GM19468 (cell line): ENCODE data around the gene RPP25.
"Not testable (repeated sequence)": the region's sequence is repeated elsewhere in the genome, so short reads cannot be mapped to it uniquely, and the experiment has no call there.

Source experiments
- ATAC-seq: cut with Tn5 transposase; IDR thresholded peaks from one replicate; pipeline ENCODE4 v1.9.1; 2021; ENCODE audit warnings: mild to moderate bottlenecking, moderate library complexity, moderate number of reproducible peaks; ENCODE audit not compliant: unreplicated experiment; ENCODE audit errors: extremely low read depth

The RPP25 gene

DNA sequence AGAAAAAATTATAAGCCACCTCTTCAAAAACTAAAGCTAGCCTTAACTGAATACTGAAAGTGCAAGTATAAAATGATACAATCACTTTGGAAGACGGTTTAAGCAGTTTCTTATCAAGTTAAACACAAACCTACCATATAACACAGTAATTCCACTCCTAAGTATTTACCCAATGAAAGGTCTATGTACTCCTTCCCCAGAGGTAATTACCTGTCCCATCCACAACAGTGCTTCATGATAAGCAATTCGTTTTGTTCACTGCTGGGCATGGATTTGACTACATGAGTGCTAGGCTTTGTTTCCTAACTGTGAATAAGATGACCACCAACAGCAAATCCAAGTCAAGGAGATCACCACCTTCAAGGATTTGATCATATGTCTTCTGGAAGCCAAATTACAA lies 23.0 kb downstream of the RPP25 start:
- no peak for ATAC-seq

DNA sequence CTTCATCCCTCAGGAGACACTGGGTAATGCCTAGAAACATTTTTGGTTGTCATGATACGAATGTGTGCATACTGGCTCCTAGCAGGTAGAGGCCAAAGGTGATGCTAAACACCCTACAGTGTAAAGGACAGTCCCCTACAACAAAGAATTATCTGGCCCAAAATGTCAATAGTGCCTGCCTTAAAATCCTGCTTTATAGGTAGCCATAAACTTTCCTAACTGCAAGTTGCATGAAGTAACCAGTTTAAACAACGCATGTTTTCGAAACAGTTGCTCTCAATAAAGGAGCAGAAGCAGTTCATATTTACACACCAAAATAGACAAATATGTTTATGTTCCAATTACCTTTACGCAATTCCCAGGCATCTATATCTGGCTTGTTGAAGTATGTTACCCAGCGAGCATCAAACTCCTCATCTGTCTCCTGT lies 27.8 kb downstream of the RPP25 start:
- ATAC-seq: no peak

DNA sequence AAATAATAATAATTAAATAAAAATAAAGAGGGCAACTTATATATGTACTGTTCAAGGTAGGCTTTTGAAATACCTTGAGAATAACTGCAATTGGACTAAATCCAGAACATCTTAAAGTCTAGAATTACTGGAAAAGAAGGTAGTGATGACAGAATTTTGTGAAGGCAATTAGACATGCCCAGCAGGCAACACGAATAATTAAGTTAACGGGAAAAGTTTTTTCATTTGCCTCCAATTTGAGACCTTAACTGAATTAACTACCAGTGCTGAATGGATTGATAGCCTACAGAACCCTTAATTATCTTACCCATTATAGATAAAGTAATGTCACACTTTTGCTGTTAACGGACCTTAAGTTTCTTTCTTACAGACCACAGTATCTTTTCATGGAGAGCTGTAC lies 32.0 kb downstream of the RPP25 start:
- ATAC-seq: no peak

DNA sequence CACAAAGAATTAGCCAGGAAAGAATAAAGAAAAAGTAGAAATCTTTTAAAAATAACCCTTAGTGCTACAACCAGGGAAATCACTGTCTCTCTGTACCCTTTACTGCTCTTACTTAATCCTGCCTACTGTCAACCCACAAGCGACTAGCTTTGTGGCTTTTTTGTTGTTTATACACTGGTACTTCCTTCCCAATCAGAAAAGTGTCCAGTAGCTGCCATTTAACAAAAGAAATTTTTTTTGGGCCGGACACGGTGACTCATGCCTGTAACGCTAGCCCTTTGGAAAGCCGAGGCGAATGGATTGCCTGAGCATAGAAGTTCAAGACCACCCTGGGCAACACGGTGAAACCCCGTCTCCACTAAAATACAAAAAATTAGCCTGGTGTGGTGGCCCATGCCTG lies 36.1 kb downstream of the RPP25 start:
- ATAC-seq: no peak

DNA sequence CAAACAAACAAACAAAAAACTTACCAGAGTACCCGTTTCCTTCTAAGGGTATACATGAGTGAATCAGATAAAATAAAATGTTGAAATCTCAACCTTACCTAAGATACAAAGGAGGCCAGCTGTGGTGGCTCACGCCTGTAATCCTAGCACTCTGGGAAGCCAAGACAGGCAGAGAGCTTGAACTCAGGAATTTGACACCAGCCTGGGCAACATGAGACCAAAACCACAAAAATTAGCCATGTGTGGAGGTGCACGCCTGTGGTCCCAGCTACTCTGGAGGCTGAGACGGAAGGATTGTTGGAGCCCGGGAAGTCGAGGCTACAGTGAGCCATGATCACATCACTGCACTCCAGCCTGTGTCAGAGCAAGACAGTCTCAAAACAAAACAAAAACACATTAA lies 38.9 kb downstream of the RPP25 start:
- no peak for ATAC-seq

DNA sequence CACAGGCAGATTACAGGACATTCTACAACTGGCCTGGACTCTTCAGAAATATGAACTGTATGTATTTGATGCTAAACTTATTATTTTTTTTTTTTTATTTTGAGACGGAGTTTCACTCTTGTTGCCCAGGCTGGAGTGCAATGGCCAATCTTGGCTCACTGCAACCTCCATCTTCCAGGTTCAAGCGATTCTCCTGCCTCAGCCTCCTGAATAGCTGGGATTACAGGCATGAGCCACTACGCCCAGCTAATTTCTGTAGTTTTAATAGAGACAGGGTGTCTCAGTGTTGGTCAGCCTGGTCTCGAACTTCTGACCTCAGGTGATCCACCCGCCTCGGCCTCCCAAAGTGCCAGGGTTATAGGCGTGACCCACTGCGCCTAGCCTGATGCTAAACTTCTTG lies 42.8 kb downstream of the RPP25 start:
- not testable (repeated sequence) for ATAC-seq

DNA sequence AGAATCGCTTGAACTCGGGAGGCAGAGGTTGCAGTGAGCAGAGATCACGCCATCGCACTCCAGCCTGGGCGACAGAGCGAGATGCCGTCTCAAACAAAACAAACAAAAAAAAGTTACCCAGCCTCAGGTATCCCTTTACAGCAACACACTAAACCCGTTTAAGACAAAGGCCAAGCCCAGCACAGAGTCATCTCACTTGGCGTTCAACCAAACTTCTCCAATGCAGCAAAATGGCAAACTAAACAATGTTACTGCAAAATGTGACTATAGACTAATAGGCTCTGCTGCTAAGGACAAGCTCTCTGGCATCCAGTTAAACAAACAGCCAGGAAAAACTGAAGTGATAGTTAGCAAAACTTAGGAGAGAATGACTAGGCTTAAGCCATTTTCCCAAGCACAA lies 43.5 kb downstream of the RPP25 start:
- no peak for ATAC-seq

DNA sequence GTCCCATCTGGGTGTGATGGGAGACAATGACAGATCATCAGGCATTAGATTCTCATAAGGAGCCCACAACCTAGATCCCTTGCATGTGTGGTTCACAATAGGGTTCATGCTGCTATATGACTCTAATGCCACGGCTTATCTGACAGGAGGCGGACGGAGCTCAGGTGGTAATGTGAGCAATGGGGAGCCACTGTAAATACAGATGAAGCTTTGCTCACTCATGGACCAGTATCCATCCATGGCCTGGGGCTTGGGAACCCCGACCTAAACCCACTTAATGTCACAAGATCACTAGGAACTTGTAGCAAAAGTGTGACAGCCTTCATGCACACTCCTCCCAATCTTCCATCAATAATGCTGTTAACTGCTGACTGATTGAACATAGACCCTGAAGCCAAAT lies 47.9 kb downstream of the RPP25 start:
- no peak for ATAC-seq

DNA sequence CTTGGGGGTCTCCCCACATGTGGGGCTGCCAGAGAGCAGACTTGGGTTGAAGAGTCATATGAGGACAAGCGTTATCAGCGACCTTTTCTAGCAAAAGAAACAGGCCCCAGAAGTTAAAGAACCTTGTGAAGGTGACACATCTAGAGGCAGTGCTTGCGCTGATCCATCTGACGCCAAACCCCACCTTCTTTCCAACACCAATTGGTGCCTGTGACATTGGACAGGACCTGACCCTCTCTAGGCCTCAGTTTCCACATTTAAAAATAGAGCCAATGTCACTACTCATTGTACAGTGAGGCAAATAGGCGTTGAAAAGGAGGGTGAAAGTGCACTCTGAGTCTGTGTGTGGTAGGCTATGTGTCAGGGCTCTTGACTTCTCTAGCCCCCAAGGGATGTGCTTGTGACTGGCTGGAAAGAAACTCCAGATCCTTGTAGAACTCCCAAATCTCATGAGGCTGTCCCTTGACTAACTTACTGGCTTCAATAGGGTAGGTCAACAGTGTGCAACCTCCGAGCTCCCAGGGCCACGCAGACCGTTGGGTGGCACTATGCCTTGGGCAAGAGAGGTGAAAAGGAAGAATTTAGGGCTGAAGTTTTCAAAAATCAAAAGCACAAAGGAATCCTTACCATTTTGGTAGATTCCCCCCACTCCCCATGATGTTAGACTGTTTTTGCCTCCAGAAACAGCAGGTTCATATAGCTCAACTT lies 49.3 kb downstream of the RPP25 start:
- ATAC-seq: no peak

DNA sequence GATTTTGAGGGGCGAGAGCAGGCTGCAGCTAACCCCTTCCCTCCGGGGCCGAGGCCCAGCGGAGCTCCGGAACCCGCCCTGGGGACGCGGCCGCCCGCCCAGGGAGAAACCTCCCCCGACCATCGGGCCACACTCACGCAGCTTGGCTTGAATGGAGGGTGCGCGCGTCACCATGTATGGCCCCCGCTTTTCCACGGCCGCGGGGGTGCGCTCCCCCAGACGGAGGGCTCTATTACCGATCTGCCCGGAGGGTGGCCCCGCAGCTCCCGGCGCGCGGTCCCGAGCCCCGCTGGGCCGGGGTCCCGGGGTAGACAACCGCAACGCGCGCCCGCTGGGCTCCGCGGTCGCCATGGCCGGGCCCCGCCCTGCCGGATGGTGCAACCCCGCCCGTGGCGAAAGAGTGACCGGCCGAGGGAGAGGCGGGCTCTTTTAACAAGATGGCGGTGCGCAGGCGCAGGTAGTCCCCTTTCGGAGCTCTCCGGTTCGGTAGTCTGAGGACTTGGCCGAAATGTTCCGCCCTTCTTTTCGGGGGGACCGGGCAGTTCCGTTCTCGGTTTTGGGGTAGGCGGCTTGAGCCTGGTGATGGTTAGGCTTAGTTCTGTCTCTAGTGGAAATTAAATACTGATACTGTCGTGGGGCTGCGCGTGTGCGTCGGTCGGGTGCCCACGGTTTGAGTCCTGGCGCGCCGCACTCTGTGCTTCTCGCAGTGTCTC lies 50.0 kb downstream of the RPP25 start, which contains the start of gene FAM219B:
TSS of gene FAM219B (minus strand) at position 402 of the 713 bp plus-strand sequence. CDS start at position 351, 51 bp downstream.
- no peak for ATAC-seq

DNA sequence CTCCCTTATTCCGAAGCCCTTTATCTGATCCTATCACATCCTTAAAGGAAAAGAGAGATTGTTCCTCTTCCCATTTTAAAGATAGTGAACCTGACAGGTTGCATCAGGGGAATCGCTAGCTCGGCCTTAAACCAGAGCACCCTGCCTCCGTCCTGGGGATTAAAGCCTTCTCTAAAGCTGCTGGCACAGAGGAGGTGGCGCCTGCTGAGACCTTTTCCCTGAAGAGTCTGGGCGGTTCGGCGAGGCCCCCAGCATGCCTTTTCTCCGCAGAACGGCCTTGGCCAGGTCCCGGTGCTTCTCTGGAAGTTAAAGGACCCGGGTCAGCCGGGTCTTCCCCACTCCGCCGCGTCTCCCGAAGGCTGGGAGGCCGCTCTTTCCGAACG lies 50.5 kb downstream of the RPP25 start:
- no peak for ATAC-seq
